GM18517 (cell line): ENCODE measurements around the gene ARHGAP33.
"Not testable (repeated sequence)": the region's sequence is repeated elsewhere in the genome, so short reads cannot be mapped to it uniquely, and the experiment has no call there.

Experiments
- ATAC-seq: cut with Tn5 transposase; IDR thresholded peaks from one replicate; pipeline ENCODE4 v1.9.1; 2021; ENCODE audit warnings: mild to moderate bottlenecking, moderate library complexity; ENCODE audit not compliant: unreplicated experiment

ARHGAP33 gene

GRCh38 chr19:35754370-35755130 is 20.8 kb upstream of the ARHGAP33 start:
- no peak for ATAC-seq

DNA sequence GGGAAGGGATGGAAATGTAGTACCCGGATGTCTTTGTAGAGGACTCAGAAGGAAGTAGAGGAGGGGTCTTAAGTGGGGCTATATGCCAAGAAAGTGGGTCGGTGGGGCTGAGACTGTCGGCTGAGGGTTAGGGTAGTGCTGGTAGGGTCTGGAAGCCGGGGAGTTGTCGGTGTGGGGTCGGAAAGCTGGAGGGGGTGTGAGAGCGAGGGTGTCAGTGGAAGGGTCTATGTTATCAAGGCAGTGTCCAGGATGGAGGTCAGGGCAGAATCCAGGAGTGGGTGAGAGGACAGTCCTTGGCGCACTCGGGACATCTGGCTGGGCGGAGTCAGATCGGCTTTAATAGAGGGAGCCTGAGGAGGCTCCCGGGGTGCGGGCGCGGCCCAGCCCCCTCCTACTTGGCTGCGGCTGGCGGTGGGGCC is 20.2 kb upstream of the ARHGAP33 start:
- ATAC-seq: no peak

DNA sequence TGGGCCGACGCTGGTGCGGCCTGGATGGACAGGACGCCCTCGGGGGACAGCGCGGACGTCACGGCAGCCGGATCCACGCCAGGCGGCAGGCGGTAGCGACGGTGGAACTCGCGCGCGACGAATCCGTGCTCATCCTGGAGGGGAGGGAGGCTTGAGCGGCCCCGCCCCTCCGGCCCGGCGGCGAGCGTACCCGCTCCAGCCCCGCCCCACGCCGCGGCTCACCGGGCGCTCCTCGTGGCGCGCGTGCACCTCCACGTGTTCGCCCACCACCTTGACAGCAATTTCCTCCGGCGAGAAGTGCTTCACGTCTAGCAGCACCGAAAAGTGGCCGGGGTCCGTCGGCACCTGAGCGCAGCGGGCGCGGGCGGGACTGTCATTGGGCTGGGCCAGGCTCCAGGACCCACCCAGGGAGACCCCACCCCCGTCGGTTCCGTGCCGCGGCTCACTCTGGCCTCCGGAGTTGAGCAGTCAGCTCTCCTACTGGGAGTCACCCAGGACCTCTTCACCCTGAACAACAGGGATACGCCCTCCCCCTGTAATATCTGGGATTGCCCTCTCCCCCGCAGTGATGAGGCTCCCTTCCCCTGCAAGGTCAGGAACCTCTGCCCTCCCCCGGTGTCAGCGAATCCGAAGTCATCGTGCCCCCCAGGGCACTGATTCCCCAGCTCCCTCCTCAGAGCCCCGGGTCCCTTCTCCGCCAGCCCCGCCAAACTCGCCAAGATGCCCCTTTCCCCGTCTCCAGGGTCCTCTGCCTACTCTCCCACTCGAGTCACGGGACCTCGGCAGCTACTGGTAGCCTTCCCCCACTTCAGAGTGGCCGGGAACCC is 19.6 kb upstream of the ARHGAP33 start:
- ATAC-seq: no peak

DNA sequence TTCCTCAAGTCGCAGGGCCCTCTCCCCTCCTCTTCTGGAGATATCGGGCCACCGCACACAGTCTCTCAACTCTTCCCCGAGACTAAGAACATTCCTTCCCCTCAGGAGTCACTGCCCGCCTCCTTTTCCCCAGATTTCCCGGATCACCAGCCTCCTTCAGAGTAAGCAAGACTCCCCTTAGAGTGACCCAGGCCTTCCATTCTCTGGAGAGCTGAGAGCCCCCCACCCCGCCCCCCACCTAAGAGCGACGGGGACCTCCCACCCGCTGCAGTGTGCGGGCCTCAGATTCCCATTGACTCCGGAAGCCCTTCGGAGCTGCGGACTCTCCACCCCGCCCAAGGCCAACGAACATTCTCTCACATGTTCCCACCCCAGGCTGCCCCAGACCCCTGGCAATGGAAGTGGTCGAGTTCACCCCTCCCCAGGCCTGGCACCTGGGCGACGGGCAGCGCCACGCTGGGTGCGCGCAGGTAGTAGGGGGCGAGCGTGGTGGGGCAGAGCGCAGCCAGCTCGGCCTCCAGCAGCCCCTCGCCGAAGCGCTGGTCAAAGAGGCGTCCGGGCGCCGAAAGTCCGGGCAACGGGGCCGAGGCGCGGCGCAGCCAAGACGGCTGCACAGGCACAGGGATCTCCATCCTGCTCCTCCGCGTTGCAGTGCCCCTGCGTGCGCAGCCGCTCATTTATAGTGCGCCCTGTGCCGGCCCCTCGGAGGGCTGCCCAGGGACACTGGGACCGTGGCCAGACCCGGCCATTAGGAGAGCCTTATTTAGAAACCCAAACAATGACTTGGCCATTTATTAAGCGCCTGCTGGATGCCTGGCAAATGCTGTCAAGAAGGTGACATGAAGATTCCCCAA is 18.8 kb upstream of the ARHGAP33 start, which contains the start of gene HSPB6:
Gene HSPB6 (minus strand): TSS at position 653 of the 854 bp plus-strand sequence. CDS start 21 bp downstream, at position 632.
- no peak for ATAC-seq

DNA sequence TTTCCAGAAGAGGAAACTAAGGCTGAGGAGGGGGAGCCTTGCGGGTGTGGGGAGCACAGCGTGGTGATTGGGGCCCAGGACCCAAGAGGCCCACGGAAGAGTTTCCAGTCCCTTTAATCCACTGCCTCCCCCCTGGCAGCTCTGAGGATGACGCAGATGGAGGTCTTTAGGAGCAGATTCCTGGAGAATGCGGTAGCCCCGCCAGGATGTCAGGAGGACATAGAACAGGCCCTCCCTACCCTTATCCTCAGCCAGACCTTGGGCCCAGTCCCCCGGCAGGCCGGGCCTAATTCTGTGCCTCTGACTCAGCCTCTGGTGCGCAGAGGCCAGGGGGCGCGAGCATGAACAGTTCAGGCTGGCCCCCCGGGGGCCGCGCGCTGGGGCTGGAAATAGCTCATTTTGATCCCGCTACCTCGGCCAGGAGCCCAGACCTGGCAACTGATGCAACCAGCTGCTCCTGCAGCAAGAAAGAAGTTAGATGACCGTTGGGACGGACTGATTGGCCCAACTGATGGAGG is 18.1 kb upstream of the ARHGAP33 start:
- ATAC-seq: peak; percentile 5

GRCh38 chr19:35757749-35758608 is 17.4 kb upstream of the ARHGAP33 start, which contains the start of gene PROSER3:
Gene PROSER3 (plus strand): TSS chr19:35758176. CDS start chr19:35758216, 40 bp downstream.
- peak; percentile 91 for ATAC-seq

- no peak for ATAC-seq
Observed at GRCh38 chr19:35759697-35760096, 15.7 kb upstream of the ARHGAP33 start.

- ATAC-seq: no peak
Observed at GRCh38 chr19:35760711-35761349, 14.5 kb upstream of the ARHGAP33 start.

DNA sequence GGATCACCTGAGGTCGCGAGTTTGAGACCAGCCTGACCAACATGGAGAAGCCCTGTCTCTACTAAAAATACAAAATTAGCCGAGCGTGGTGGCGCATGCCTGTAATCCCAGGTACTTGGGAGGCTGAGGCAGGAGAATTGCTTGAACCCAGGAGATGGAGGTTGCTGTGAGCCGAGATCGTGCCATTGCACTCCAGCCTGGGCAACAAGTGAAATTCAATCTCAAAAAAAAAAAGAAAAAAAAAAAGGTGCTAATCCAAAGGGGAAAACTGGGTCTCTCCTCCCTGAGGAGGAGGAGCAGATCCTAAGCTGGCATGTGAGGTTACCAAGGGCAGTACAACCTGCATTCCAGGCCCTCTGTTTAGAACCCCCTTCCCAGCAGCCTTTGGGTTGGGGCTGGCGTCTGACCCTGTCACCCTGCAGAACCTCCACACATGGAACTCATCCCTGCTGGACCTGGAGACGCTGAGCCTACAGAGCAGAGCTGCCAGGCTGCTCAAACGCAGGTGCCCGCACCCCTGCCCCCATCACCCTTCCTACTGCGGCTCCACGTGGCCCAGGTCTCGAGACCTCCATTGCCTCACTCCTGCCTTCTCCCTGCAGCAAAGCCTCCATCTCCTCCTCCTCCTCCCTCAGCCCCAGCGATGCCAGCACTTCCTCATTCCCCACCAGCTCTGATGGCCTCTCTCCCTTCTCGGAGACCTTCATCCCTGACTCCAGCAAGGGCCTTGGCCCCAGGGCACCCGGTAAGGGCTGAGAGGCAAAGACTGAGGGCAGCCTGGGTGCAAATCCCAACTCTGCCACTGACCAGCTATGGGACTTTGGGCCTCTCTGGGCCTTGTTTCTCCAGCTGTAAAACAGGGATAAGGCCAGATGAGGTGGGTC is 10.7 kb upstream of the ARHGAP33 start:
- ATAC-seq: no peak

GRCh38 chr19:35766571-35767104 is 8.7 kb upstream of the ARHGAP33 start:
- no peak for ATAC-seq

GRCh38 chr19:35767288-35768081 is 7.9 kb upstream of the ARHGAP33 start:
- ATAC-seq: no peak

GRCh38 chr19:35768082-35768421 is 7.3 kb upstream of the ARHGAP33 start:
- ATAC-seq: no peak

DNA sequence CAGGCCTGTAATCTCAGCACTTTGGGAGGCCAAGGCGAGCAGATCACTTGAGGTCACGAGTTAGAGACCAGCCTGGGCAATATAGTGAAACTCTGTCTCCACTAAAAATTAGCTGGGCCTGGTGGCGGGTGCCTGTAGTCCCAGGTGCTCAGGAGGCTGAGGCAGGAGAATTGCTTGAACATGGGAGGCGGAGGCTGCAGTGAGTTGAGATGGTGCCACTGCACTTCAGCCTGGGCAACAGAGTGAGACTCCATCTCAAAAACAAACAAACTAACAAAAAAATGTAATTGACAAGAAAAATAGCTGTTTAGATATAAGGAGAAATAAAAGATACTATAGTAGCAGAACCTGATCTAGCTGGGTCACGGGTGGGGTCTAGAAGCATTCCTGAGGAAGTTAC is 3.0 kb upstream of the ARHGAP33 start:
- not testable (repeated sequence) for ATAC-seq

- no peak for ATAC-seq
Observed at GRCh38 chr19:35773020-35773806, 2.2 kb upstream of the ARHGAP33 start.

GRCh38 chr19:35774274-35775045 is 904 bp upstream of the ARHGAP33 start:
- no peak for ATAC-seq

- peak; percentile 12 for ATAC-seq
Observed at GRCh38 chr19:35775046-35775297, 392 bp upstream of the ARHGAP33 start.
